GM18502 (cell line): Measurements from ENCODE around the gene MYH16.
"Not testable (repeated sequence)": the region's sequence is repeated elsewhere in the genome, so short reads cannot be mapped to it uniquely, and the experiment has no call there.

Experiments used
- ATAC-seq: cut with Tn5 transposase; IDR thresholded peaks from one replicate; pipeline ENCODE4 v1.9.1; 2021; ENCODE audit warnings: mild to moderate bottlenecking; ENCODE audit not compliant: unreplicated experiment, poor library complexity

The MYH16 gene

GRCh38 chr7:99293650-99294049, 21.0 kb downstream of the MYH16 start:
- no peak for ATAC-seq

GRCh38 chr7:99296471-99296870, 23.8 kb downstream of the MYH16 start:
- no peak for ATAC-seq

- no peak for ATAC-seq
These were observed 28.9 kb downstream of the MYH16 start for GRCh38 chr7:99301496-99301895.

GRCh38 chr7:99305473-99306260, 33.0 kb downstream of the MYH16 start:
- ATAC-seq: no peak

- ATAC-seq: no peak
These were observed 35.9 kb downstream of the MYH16 start for GRCh38 chr7:99308461-99309074.

GRCh38 chr7:99309111-99309510, 36.5 kb downstream of the MYH16 start:
- no peak for ATAC-seq

- ATAC-seq: no peak
These were observed 37.4 kb downstream of the MYH16 start for GRCh38 chr7:99310004-99310403.

GRCh38 chr7:99311702-99312101, 39.1 kb downstream of the MYH16 start:
- no peak for ATAC-seq

GRCh38 chr7:99312316-99313203, 39.9 kb downstream of the MYH16 start:
- ATAC-seq: no peak

- no peak for ATAC-seq
These were observed 40.5 kb downstream of the MYH16 start for GRCh38 chr7:99313204-99313573.

- ATAC-seq: peak; percentile 75
These were observed 41.9 kb downstream of the MYH16 start for GRCh38 chr7:99314504-99314903.

GRCh38 chr7:99320371-99320770, 47.7 kb downstream of the MYH16 start:
- ATAC-seq: no peak

GRCh38 chr7:99322659-99323058, 50.0 kb downstream of the MYH16 start:
- not testable (repeated sequence) for ATAC-seq

- no peak for ATAC-seq
These were observed 51.9 kb downstream of the MYH16 start for GRCh38 chr7:99324559-99324958.

- peak; percentile 3 for ATAC-seq
These were observed 52.4 kb downstream of the MYH16 start for GRCh38 chr7:99325001-99325493.

- ATAC-seq: peak; percentile 87
These were observed 53.2 kb downstream of the MYH16 start, which contains the start of gene ARPC1A for GRCh38 chr7:99325592-99326407. Gene ARPC1A (plus strand): TSS chr7:99325898. CDS start chr7:99333354, 7,456 bp downstream.

- ATAC-seq: no peak
These were observed 53.8 kb downstream of the MYH16 start for GRCh38 chr7:99326408-99326782.

GRCh38 chr7:99330314-99330961, 57.8 kb downstream of the MYH16 start:
- ATAC-seq: not testable (repeated sequence)

- ATAC-seq: no peak
These were observed 58.4 kb downstream of the MYH16 start for GRCh38 chr7:99331002-99331401.
